GM15510 (cell line): ENCODE data around the gene LTC4S.

Source experiments
- POLR2A ChIP-seq: IDR thresholded peaks from 3 replicates; pipeline ENCODE4 v1.6.1; 2011; ENCODE audit warnings: borderline replicate concordance; ENCODE audit not compliant: insufficient read length; ENCODE audit errors: extremely low read depth

The LTC4S gene

DNA sequence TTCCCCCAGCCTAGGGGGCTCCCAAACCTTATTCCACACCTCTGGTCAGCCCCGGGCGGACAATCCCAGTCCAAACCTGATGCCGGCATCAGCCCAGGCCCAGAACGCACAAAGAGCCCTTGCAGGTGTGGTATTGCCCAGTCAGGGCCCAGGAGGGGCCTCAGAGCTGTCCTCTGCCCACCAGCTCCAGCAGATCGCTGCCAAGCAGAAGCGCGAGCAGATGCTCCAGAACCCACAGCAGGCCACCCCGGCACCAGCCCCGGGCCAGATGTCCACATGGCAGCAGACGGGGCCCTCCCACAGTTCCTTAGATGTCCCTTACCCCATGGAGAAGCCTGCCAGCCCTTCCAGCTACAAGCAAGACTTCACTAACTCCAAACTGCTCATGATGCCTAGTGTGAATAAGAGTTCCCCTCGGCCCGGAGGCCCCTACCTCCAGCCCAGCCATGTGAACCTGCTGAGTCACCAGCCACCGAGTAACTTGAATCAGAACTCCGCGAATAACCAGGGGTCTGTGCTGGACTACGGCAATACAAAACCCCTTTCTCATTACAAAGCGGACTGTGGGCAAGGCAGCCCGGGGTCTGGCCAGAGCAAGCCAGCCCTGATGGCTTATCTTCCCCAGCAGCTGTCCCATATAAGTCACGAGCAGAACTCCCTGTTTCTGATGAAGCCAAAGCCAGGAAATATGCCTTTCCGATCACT, 27.6 kb upstream of the LTC4S start:
- TF ChIP-seq POLR2A: no peak

DNA sequence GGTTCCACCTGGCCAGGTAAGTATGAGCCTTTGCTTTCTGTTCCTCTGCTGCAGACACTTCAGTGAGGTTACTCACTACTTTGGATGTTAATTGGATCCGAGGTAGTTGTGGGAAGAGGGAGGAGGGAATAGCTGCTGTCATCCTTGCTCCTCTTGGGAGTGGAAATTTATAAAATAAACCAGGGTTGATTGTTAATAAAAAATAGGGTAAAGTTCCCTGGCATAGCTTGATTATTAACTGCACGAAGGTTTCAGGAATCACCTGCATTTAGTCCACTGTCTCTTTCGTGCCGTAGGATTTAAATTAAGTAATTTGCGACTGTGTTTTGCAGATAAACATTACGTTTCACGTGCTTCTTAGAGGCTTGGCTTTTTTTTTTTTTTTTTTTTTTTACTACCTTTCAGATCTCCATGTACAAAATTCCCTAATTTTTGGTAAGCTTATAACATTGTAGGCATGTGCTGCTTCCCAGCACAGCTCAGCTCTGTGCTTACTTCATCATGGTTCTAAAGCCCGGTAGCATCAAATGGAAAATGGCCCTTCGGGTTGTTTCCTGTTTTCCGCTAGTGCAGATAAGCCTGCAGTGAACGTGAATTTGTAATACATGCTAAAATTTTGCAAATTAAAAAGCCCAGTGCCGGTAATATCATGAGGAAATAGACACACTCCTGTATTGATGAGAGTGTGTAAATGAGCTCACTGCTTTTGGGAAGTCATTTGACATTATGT, 26.9 kb upstream of the LTC4S start:
- TF ChIP-seq POLR2A: no peak

DNA sequence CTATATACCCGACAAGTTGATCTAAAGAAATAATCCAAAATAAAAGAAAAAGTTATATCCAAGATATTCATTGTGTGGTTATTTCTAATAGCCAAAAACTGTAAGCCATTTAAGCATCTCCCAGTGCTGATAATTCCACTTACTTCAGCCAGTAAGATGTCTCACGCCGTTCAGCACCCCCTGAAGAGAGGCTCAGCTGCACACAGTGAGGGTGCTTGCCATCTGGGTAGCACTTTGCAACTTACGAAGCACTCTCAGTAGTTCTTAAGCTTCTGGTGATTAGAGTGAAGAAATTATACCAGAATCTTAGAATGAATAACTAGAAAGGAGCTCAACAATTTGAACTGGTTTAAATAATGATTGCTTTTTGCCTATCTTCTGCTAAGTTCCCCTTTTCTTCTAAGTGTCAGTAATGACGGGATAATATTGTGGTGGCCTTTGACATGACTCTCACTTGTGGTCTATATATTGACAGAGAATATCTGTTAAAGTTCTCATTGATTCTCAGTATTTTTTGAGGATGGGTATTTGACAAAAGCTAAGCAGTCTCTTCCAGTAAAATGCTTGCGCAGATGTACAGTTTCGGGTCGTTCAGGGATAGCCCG, 26.2 kb upstream of the LTC4S start:
- no peak for TF ChIP-seq POLR2A

DNA sequence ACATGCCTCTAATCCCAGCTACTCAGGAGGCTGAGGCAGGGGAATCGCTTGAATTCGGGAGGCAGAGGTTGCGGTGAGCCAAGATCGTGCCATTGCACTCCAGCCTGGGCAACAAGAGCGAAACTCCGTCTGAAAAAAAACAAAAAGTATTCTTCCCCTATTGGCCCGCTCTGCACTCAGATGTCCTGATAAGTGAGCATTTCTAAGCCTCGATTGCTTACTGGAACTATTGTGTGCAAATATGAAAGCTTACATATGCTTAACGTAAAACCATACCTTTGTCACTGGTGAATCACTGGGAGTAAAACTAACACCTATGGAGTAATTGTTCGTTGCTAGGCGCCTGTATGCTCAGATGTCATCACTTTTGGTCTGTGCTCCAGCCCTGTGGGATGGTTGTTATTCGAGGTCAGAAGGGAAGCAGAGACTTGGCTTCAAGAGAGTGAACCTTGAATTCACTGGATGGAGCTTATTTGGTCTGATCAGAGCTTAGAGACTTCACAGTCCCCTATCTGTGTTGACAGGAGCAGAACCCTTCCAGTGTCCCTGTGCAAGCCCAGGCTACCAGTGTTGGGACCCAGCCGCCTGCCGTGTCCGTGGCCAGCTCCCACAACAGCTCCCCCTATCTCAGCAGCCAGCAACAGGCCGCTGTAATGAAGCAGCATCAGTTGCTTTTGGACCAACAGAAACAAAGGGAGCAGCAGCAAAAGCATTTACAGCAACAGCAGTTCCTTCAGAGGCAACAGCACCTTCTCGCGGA, 25.3 kb upstream of the LTC4S start:
- TF ChIP-seq POLR2A: no peak

DNA sequence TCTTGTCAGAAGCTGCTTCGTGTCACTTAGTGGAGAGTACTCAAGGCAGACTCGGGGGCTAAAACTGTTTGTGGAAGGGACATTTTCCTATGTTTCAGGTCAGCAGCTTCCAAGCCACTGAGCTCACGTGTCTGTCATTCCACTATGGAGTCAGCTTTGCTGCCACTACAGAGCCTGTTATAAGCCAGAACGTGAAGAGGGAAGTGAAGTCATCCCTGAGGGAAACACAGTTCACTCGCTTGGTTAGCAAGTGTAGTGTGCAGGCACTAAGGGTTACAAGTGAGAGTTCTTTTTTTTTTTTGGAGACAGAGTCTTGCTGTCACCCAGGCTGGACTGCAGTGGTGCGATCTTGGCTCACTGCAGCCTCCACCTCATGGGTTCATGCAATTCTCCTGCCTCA, 24.5 kb upstream of the LTC4S start:
- no peak for TF ChIP-seq POLR2A

DNA sequence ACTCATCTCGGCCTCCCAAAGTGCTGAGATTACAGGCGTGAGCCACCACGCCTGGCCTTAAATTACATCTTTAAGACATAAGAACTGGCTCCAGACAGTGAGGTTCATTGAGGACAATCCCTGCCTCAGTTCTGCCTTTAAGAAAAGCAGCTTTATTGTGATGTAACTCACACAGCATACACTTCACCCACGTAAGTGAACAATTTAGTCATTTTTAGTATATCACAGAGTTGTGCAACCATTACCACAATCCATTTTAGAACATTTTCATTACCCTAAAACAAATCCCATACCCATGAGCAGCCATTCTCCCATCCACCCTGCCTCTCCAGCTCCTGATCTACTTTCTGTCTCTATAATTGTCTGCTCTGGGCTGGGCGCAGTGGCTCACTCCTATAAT, 24.0 kb upstream of the LTC4S start:
- no peak for TF ChIP-seq POLR2A

DNA sequence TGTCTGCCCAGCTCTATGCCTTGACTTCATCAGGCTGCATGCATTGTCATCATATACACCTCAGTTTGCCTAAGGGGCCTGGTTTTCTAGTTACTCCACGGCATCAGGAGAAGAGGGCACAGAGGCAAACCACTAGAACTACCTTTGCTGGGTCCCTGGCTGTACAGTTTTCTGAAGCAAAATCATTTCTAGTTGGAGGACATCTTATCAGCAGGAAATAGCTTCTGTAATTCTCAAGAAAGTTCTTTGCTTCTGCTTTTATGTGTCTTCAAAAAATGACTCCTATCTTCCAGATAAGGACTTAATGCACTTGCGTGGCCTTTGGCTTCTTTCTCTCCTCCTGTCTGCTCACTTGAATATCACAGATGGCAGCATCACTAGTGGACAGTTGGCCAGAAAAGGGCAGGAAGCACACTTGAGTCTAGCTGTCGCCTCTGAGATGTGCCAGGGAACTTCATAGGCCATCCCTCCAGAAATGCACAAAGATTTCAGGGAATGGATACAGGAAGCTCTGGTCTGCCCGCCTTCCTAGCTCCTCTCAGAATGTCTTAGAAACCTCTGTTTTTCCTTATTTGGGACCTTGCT, 22.4 kb upstream of the LTC4S start:
- TF ChIP-seq POLR2A: no peak

DNA sequence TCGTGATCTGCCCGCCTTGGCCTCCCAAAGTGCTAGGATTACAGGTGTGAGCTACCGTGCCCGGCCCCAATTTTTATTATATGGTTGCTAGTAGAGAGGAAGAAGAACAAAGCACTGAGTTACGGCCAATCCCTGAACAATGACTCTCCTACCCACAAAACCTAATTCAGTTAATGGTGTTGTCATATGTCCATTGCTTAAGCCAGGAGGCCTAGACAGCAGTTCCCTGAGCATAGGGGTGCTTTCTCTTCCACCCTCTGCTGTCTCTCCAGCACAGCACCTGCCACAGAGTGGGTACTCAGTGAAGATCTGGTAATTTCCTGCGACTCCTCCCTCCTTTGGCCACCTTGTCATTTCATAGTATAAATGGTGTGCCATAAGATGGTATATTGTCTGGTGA, 21.4 kb upstream of the LTC4S start:
- no peak for TF ChIP-seq POLR2A

DNA sequence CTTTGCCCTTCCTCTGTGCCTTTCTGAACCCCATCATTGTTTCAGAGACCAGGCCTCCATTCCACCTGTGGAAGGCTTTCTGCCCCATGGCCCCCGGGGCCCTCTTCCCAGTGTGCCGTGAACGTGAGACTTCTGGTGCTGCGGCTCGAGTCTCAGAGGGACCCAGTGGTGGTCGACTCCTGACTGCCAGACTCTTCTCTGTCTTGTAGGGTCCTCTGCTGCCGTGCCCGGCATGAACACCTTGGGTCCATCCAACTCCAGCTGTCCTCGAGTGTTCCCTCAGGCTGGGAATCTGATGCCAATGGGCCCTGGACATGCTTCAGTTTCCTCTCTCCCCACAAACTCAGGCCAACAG, 20.1 kb upstream of the LTC4S start:
- TF ChIP-seq POLR2A: no peak

DNA sequence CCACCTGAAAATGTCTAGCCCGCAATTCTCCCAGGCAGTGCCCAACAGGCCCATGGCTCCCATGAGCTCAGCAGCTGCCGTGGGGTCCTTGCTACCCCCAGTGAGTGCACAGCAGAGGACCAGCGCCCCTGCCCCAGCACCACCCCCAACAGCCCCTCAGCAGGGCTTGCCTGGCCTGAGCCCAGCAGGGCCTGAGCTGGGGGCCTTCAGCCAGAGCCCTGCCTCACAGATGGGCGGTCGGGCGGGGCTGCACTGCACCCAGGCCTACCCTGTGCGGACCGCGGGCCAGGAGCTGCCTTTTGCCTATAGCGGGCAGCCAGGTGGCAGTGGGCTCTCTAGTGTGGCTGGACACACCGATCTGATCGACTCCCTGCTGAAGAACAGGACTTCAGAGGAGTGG, 19.3 kb upstream of the LTC4S start:
- no peak for TF ChIP-seq POLR2A

DNA sequence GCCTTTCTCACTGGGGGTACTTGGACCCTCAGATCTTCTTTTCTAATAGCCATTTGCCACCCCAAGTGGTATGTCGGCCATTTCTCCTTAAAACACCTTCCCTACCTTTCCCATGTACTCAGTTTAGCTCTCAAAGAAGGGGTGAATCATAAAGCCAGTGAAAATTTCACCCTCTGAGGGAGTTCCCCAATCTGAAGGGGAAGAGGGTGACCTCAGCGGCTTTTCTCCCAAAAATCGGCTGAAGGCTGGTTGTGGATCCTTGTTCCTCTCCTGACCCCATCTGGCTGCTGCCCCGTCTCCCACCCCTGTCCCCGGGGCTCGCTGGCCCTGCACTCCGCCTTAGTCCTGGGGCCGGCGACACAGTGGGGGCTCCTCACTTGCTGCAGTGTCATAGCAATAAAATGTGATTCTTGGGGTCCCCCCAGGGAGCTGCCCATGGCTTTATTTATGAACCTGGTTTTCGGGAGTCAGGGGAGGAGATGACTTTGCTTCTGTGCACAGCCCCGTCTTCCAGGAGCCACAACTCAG, 17.3 kb upstream of the LTC4S start:
- TF ChIP-seq POLR2A: no peak

DNA sequence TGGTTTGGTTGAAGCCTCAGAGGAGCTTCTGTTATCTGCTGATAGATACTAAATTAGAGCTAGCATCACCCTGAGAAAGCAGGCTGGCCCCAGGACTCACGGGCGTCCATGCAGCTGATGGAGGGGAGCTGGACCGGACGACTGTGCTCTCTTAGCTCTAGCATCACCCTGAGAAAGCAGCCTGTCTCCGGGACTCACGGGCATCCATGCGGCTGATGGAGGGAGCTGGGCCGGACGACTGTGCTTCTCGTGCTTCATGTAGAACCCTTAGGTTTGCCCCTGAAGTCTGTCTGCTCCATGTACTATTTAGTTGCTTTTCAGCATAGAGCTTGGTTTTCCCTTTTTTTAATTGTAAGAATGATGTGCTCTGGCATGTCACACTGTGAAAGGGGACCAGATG, 16.3 kb upstream of the LTC4S start:
- no peak for TF ChIP-seq POLR2A

DNA sequence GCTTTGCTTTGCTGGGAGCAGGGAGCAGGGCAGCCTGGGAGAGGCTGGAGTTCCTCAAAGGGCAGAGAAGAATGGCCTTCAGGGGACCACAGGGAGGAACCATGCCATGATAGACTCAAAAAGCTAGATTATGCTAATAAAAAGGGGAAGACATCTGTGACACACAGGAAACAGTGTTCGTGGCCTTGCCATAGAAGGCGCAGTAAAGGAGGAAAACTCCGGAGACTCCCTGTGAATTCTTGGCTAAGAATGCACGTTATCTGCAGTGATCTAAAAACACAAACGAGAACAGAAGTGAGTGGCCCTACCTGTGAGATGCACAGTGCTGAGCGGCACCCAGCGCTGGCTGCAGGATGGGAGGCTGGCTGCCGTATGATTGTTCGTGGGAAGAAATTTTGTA, 15.9 kb upstream of the LTC4S start:
- TF ChIP-seq POLR2A: no peak

DNA sequence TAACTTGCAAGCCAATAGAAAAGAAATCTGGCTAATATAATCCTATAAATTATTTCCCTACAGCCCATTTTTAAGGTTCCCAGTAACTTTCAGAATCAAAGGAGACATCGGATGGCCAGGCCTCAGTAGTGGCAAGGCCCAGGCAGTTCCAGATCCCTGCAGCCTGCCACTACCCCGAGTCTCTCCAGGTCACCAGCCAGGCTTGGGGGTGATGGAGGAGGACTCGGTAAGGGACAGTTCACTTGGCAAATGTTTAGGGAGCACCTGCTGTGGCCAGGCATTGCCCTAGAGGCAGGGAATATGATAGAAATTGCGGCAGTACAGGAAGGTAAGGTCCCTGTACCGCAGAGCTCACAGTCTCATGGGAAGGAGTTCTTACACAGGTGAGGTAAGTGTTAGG, 15.2 kb upstream of the LTC4S start:
- no peak for TF ChIP-seq POLR2A

DNA sequence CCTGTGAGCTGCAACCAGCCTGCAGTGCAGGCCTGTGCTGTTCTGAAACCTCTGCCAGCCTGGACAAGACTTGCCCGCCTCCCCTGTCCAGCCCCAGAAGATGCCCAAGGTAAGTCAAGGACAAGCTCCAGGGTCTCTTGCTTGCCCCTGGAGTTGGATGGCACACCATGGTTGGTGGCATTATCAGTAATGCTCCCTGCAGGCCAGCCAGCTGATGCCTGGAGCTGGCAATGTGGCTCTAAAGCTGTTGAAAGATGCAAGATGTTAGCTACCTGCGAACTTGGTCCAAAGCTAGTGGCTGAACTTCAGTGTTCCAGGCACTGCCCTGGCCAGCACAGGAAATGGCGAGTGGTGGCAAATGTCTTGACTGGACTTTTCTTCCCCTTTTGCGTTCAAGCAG, 14.0 kb upstream of the LTC4S start:
- TF ChIP-seq POLR2A: no peak
